Frontal cortex (tissue), 4 donors: ENCODE results near the gene MEF2C. TPM values are rescaled to one million over a fixed set of nuclear protein-coding genes. Genes with fewer than 3 reads are reported as not detected.

ENCODE experiments used
- DNase-seq, 2 donors: peaks; one replicate each; pipeline ENCODE4 v3.0.0; 2012; ENCODE audit warnings: low spot score in 2 of 2
- FAIRE-seq: peaks from 2 replicates; lab custom pipeline; 2012; peaks lifted over from hg19 to GRCh38; lab: Jason Lieb, UNC
- total RNA-seq: library from RNA; depleted of rRNA; stranded (reverse); fragments of >200 nt; gene quantifications from one replicate; pipeline ENCODE4 v1.2.3, GENCODE V29; 2014
- donor health status: control.
- donor health status: control.
- donor health status: control.

Gene MEF2C
- total RNA-seq, 1 donor from 2014 or later, result 1,165 TPM

DNA sequence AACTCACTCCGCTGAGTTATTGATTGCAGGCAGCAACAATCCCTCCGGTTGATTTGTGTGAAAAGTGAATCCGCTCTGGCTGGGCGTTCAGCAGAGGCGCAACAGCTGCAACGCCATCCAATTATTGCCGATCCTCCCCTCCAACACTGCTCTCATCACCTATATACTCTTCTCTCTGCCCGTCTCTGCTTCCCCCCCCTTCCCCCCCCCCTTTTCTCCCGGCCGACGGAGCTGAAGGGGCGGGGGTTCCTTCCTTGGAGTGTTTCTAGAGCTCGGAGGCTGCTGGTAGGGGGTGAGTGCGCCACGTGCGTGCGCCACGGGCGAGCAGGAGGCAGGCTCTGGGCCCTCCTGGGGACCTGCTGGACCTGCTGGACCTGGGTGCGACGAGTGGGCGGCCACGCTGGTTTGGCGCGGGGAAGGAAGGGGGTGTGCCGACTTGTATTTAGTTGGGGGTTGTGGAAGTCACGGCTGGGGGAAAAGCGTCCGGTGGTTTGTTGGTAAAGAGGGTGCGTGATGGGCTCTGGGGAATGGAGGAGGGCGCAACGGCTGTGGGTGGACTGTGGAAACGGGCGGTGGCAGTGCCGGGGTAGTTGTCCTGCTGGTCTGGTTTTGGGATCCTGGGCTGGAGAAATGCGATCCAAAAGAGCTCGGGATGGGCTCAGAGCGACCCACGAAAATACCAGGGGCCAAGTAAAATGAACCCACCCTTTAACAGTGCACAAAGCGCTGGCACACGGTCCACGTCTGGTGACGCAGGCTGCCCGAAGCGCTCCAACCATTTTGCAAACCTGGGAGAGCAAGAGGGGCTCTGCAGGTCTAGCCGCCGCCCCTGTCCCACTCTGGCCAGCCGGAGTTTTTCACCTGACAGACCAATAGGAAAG is 6.4 kb upstream of the MEF2C start:
- FAIRE-seq (no peak), DNase-seq (peak; percentile 26 to 53)

DNA sequence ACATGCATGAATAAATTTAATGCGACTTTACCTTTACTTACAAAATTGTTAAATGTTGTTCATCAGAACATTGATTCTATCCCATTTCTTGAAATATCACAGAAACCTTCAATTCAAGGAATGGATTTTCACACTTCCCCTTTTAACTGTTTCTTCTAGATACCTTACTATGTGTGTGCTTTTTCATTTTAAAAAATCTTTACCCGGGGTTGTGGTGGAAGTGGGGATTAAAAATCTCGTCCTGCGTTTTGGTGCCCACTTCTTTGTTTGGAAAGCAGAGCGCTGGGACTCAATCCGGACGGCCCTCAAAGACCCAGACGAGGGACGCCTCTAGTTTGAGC is 5.8 kb upstream of the MEF2C start:
- DNase-seq (no peak), FAIRE-seq (no peak)

GRCh38 chr5:88888291-88888690 is 5.3 kb upstream of the MEF2C start:
- FAIRE-seq, result no peak
- peak in 1 of 2 donors; percentile 12 for DNase-seq

DNA sequence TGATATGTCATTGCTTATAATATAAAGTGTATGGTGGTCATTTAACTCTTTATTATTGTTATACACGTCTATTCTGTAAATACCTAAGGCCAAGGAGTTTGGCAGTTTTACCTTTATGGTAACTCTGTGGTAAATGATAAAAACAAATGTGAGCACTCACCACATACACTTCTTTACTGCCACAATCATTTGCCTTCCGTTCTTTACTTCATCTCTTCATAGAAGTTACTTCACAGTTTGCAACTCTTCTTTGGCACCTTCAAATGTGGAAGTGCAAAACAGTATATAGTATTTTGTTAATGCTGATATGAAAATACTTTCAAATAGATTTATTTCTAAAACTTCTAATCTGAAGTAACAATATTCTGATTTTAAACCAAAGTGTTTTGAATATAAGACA is 4.4 kb upstream of the MEF2C start:
- FAIRE-seq, result no peak
- DNase-seq, result no peak

- FAIRE-seq, result no peak
- DNase-seq, result no peak
These were observed 3.9 kb upstream of the MEF2C start for GRCh38 chr5:88886746-88887341.

GRCh38 chr5:88886252-88886651 is 3.3 kb upstream of the MEF2C start:
- FAIRE-seq (no peak), DNase-seq (peak in 1 of 2 donors; percentile 10)

- peak in 1 of 2 donors; percentile 10 for DNase-seq
These were observed 2.0 kb upstream of the MEF2C start for GRCh38 chr5:88885002-88885401.

GRCh38 chr5:88884608-88884877 is 1.6 kb upstream of the MEF2C start:
- DNase-seq (peak in 1 of 2 donors; percentile 12), FAIRE-seq (no peak)

More at GRCh38 chr5:88885002-88885401, 2.0 kb upstream of the MEF2C start:
- FAIRE-seq, result no peak

DNA sequence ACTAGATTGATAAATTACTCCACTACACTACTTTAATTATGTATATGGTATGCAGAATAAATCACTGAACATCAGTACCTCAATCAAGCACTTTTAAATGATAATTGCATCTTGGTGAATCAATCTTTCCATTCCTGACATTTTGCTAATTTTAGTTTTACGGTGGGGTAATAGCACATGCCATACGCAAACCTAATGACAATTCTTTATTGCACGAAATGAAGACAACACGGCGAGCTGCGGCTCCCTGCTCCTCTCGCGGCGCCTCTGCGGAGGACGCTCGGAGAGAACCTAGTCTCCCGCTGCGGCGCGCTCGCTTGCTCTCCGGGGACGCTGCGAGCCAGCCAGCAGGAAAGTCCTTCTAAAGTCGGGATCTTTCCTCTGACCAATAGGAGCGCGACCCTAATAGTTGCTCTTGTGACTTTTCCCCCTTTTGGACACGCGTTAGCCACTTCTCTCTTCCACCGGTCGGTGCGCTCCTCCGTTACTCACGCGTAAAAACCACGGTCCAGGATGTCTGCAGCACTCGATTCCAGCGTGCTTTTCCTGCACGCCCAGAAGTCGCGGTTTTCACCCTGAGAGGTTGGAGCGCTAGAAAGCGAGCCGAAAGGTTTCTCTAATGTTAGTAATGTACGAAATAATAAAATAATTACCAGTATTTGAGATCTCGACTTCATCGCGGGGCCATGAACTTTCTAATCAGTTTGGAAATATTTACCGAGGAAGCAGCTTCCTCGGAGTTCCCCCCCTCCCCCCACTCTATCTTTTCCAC is 1.0 kb upstream of the MEF2C start:
- DNase-seq, result peak in 1 of 2 donors; percentile 38
- FAIRE-seq, result no peak

GRCh38 chr5:88882276-88883038 is 527 bp downstream of the MEF2C start:
- FAIRE-seq, result no peak
- DNase-seq, result no peak

GRCh38 chr5:88881571-88881971 is 1.4 kb downstream of the MEF2C start:
- DNase-seq (no peak), FAIRE-seq (no peak)

GRCh38 chr5:88880201-88880600 is 2.8 kb downstream of the MEF2C start:
- FAIRE-seq, result no peak
- no peak for DNase-seq

DNA sequence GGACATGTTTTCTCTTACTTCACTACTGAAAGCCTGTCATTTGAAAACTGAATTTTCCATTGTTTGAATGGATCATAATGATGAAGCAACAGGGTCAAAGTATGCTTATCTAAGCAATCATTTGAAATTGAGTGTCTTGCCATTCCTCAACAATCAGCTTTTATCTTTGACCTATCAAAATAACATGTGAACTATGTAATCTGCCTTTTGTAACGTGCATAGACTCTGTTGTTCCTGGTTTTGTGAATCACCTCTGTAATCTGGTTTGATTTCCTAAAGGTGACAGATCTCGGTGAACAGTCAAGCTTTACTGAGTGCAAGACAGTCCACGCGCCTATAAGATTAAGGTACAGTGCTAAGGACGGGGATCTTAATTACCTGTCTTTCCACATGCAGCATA is 3.3 kb downstream of the MEF2C start:
- DNase-seq, result no peak
- FAIRE-seq, result no peak

DNA sequence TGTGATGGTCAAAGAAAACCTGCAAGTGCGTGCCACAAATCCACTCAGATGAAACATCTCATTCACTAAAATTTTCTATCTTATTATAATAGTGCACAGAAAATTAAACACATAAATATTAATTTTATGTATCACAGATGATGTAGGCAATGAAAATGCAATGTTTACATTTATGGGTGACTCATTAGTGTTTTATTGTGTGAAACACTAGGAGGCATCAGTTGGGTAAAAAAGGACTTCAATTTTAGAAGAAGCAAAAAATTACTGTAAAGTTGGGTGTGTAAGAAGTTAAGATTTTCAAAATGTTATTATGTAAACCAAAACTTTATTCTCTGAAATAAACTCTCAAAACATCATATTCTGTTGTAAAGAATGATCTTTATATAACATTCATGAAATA is 4.0 kb downstream of the MEF2C start:
- peak; percentile 68 for FAIRE-seq
- DNase-seq, result no peak

- no peak for FAIRE-seq
- DNase-seq, result no peak
These were observed 5.2 kb downstream of the MEF2C start for GRCh38 chr5:88877826-88878225.

GRCh38 chr5:88876714-88877113 is 6.3 kb downstream of the MEF2C start:
- no peak for FAIRE-seq
- no peak for DNase-seq

GRCh38 chr5:88875341-88876234 is 7.4 kb downstream of the MEF2C start:
- no peak for FAIRE-seq
- DNase-seq, result no peak

GRCh38 chr5:88873447-88873846 is 9.5 kb downstream of the MEF2C start:
- FAIRE-seq (no peak), DNase-seq (no peak)

GRCh38 chr5:88872971-88873370 is 10.0 kb downstream of the MEF2C start:
- DNase-seq, result no peak
- FAIRE-seq, result no peak
